Adipose tissue (tissue), 3 donors: ENCODE measurements around the gene MAGI1. TPM values are rescaled to one million over a fixed set of nuclear protein-coding genes. Genes with fewer than 3 reads are reported as not detected.

Source experiments
- H3K27ac ChIP-seq: one replicate; pipeline ENCODE4 v1.5.1; 2013; ENCODE audit warnings: low read depth, low read length
- WGBS, 3 donors: extraction: QIAGEN DNeasy Blood & Tissue Kit; methylation state at CpG; one replicate each; pipeline ENCODE4 v1.1.7; 2013; 5-methylcytosine and 5-hydroxymethylcytosine counted together
- polyA plus RNA-seq, 3 donors: library from polyadenylated mRNA; stranded (reverse); fragments of 200-250 nt; gene quantifications; one replicate each; pipeline ENCODE4 v1.2.3, GENCODE V29; 2013
- donor health status: healthy with polysubstance abuse.
- donor health status: Bipolar disorder and iron deficiency.
- donor health status: healthy.

Gene MAGI1
- polyA plus RNA-seq, 3 donors = 8.8 to 10.5 (median 10.4) TPM

DNA sequence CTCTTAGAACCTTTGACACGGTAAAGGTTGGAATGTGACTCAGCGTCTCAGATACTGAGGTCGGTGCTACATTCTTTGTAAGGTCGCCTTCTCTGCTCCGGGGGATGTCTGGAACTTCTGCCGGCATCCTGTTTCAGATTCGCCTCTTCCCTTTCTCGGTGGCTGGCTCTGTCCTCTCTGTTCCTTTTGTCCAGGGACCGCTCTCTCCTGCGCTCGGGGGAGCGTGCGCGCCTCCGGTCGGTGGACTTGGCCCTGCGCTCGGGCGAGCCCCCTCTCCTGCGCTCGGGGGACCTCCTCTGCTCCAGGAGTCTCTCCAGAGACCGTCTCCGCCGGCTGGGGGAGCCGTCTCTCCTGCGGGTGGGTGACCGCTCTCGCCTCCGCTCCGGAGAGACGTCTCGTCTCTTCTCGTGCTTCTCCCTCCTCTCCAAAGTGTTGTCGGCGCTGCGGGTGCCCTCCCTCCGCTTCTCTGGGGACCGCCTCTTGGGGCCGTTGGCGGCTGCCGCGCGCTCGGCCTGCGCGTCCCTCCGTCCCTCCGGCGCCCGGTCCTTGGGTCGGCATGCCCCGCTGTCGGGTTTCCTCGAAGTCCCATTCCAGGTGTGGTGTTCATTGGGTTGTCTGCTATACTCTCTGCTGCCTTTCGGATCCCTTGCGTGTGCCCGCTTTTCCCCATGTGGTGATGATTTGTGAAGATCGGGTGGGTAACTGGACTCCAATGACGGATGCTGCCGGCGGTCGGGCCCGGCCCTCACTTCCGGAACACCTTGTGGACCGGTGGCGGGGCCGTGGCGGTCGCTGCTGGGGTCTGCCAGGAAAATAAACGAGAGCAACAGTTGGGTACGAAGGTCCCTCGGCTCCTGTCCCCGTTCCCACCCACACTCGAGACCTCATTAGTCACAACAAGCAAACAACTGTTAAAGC lies 682.1 kb downstream of the MAGI1 start:
- 33 to 75% (median 44%) methylated on average over 74 of the region's 74 CpGs for WGBS, 3 donors
- H3K27ac ChIP-seq = no peak overlapping the region

DNA sequence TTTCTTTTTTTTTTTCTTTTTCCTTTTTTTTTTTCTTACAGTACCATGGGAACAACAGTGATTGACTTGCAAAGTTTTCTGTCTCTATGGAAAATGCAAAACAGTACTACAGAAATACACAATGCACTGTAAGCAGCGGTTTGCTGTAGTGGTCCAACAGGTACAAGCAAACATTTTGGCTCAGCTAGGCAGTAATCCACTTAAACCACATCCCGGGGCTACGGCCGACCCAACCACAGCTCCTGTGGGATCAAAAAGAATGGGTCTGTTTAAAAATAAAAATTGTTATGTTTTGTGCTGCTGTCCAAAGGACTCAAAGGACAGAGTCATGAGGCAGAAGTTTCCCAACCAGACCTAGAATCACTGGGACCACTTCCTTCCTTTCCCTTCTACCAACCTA lies 683.8 kb downstream of the MAGI1 start:
- 80 to 91% (median 84%) methylated on average over 4 of the region's 4 CpGs for WGBS, 3 donors

DNA sequence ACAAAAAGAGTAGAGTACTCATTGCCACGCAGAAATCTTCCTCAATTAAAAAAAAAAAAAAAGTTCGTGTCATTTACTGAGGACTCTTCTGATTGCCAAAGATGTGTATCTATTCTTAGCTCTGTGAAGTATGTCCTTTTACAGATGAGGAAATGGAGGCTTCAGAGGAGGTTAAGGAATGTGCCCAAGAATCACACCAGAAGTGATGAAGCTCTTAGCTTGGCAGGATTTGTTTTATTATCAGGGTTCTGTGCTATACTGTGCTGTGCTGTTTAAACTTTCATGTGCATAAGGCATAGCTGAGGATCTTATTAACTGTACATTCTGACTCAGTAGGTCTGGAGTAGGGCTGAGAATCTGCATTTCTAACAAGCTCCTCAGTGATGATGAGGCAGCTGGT lies 685.8 kb downstream of the MAGI1 start:
- no peak overlapping the region for H3K27ac ChIP-seq
- WGBS, 3 donors = 66 to 80% (median 69%) methylated on average over 2 of the region's 2 CpGs

More for the DNA sequence above, 683.8 kb downstream of the MAGI1 start:
- H3K27ac ChIP-seq = no peak overlapping the region

DNA sequence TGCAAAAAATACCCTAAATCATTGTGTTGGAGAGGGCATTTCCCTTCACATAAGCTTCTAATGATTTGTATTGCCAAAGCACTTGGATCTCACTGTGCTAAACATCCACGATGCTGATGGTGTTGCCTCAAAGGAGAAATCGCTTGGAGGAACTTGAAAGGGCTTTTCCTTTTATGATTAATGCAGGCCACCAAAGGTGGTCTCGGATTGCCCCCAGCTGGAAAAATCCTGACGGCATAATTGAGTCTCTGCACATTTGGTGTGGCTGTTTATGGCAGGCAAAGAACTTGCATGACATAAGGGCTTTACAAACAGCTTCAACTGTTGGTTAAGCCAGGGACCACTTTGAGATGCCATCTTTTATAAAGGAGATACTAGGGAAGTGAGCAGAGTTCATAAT lies 687.0 kb downstream of the MAGI1 start:
- 76 to 89% (median 81%) methylated on average over 4 of the region's 4 CpGs for WGBS, 3 donors
- no peak overlapping the region for H3K27ac ChIP-seq

DNA sequence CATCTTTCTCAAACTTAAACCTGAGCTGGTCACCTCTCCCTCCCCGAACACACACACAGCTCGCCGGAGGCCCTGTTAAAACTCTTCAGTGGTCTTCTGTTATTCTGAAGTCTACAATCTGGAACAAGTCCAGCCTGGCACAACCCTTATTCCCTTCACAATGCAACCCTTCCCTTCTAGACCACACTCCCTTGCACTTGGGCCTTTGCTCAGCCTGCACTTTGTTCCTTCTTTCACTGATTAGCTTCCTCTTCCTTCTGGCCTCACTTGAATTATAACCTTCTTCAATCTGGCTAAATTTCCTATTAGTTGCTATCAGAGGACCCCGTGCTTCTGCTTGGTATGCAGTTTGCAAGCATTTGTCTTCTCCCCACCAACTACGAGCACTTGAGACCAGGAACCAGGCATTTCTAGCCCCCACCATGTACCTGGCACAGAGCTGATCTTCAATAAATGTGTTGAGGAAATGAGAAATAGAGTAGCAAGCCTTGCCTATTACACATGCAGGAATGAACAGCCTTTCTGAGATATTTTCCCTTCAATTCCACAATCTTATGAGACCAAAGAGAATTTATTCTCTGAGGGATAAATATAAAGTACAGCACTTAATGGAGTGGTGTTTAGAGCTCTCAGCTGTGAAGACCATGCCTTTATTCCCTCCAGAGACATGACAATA lies 687.8 kb downstream of the MAGI1 start:
- WGBS, 3 donors = 57 to 80% (median 58%) methylated on average over 5 of the region's 5 CpGs
- no peak overlapping the region for H3K27ac ChIP-seq

DNA sequence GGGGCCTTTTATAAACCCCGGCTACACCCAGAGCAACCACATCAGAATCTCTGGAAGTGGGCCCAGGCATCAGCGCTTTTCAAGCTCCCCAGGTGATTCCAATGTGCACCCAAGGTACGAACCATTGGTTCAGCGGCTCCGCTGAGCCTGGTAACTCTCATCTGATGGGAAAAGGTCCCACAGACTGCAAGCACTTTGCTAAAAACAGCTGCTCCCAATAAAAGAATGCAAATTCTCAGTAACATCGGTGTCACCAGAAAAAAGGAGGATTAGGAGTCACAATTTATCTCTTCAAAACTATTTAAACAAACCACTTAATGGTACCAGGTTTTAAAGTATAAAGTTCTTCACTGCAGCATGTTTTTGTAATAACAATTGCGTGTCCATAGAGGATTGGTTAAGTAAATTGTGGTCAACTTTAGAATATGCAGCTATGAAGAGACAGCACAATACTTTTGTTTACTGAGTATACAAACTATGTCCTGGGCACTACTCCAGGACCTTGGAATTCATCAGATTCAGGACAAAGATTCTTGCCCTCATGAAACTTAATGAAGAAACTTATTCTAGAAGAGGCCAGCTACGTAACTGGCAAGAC lies 690.2 kb downstream of the MAGI1 start:
- WGBS, 3 donors = 81 to 90% (median 82%) methylated on average over 8 of the region's 8 CpGs
- H3K27ac ChIP-seq = no peak overlapping the region

DNA sequence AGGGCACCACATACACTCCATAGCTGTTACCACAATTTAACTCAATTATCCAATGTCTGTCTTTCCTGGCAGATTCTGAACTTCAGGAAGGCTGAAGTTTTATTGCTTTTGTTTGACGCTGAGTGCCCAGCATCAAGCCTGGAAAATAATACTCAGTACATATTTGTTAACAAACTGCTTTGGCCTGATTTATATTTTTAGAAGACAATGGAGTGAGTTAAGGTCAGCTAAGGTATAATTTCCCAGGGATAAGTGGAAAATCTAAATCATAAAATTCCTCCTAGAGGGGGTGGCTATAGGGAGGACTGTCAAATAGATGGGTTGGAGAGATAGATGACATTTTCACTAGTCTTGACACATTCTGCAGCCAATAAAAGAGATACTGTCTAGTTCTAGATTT lies 691.6 kb downstream of the MAGI1 start:
- no peak overlapping the region for H3K27ac ChIP-seq
- WGBS, 3 donors = 72 to 91% (median 78%) methylated on average over 1 of the region's 1 CpG

DNA sequence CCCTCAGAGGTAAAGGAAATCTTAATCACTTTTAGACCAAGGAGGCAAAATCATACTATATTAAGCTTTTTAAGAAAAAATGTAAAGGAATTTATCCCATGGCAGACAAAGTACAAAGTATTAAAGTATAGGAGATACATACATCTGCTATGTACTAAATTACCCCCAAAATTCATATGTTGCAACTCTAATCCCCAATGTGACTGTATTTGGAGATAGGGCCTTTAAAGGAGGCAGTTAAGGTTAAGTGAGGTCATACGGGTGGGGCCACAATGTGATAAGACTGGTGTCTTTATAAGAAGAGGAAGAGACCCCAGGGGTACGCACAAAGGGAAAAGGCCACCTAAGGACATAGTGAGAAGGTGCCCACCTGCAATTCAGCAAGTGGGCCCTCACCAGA lies 693.9 kb downstream of the MAGI1 start:
- 88 to 92% (median 91%) methylated on average over 2 of the region's 2 CpGs for WGBS, 3 donors
- H3K27ac ChIP-seq = no peak overlapping the region

DNA sequence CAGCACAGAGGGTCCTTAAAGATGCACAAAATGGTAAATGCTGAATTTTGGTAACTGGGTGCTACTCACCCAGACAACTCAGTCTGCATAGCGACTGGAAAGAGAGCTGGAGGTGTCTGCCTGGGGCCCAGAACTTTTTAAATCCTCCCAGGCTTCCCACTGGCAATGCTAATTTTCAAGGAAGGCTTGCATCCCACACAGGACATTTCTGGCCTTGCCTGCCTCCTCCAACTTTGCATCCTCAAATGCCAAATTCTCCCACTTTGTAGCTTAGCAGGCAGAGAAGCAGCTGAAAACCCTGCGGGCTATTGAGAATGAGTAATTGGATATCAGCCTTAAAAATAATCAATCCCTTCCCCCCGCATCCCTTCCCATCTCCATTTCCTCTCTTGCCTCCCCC lies 694.3 kb downstream of the MAGI1 start:
- no peak overlapping the region for H3K27ac ChIP-seq
- 76 to 88% (median 79%) methylated on average over 3 of the region's 3 CpGs for WGBS, 3 donors

DNA sequence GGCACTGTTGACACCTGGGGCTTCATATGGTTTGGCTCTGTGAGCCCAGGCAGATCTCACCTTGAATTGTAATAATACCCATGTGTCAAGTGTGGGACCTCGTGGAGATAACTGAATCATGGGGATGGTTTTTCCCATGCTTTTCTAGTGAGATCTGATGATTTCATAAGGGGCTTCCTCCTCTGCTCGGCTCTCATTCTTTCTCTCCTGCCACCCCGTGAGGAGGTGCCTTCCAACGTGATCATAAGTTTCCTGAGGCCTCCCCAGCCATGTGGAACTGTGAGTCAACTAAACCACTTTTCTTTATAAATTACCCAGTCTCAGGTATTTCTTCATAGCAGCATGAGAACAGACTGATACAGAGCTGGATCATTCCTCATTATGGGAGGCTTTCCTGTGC lies 695.0 kb downstream of the MAGI1 start:
- no peak overlapping the region for H3K27ac ChIP-seq
- WGBS, 3 donors = 79 to 86% (median 81%) methylated on average over 4 of the region's 4 CpGs

DNA sequence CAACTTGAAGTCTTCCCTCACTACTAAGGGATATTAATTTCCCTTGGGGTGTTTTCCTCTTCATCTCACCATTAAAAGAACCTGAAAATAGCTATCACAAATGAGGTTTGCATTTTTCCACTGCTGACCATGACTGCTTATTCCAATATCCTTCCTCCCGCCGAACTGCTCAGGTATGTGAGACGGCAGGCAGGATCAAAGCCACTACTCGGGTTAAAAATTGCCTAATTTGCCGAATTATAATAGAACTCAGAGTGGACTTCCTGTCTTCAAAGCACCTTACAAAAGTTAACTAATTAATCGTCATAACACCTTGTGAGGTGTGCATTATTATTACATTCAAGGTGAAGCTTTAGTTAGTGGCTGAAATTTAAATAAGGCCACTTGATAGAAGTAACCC lies 695.7 kb downstream of the MAGI1 start:
- WGBS, 3 donors = 69 to 93% (median 91%) methylated on average over 6 of the region's 6 CpGs
- no peak overlapping the region for H3K27ac ChIP-seq

DNA sequence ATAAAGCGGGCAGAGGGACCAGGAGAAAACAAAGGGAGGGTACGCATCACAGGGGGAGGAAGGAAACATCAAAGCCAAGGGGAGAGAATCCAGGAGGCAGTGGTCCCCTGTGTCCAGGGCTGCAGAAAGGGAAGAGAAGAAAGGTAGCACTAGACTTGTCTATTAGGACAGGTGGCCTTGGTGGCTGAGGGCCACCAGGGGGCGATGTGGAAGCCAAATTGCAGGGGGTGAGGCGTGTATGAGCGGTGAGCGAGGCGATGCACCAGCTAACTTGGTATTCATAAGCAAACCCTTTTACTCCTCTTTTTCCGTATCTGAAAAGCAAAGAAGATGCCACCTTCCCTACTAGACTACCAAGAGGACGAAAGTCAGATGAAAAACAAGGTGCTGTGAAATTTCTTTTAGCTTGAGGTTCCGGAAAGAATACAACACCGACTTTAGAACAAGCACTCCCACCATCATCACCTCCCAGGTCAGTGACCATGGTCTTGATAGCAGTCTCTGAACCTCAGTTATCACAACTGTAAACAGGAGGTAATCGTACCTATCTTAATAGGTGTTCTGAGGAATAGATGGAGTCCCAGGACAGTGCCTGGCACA lies 696.5 kb downstream of the MAGI1 start:
- 65 to 77% (median 70%) methylated on average over 12 of the region's 12 CpGs for WGBS, 3 donors
- no peak overlapping the region for H3K27ac ChIP-seq

DNA sequence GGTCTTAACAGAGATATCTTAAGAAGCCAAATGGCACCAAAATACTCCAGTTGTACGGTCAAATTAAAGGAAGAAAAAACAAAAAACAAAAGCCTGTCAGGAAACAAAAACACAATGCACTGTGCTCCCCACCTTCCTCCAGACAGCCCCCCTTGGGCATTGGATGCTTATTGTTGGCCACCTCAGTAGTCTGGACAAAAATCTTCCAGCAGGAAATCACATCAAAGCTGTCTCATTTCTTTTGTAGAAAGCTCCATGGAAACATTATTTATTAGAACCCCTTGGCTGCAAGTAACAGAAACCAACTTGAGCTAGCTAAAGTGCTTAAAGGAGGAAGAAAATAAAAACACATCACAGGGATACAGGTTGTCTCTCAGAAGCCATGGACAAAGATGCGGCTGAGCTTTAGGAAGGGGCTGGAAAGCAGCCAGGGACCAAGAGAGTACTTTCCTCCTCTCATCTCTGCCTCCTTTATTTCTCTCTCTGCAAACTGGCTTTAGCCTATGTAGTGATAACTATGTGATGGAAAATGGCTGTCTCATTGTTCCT lies 699.5 kb downstream of the MAGI1 start:
- no peak overlapping the region for H3K27ac ChIP-seq
- 61 to 81% (median 68%) methylated on average over 2 of the region's 2 CpGs for WGBS, 3 donors

DNA sequence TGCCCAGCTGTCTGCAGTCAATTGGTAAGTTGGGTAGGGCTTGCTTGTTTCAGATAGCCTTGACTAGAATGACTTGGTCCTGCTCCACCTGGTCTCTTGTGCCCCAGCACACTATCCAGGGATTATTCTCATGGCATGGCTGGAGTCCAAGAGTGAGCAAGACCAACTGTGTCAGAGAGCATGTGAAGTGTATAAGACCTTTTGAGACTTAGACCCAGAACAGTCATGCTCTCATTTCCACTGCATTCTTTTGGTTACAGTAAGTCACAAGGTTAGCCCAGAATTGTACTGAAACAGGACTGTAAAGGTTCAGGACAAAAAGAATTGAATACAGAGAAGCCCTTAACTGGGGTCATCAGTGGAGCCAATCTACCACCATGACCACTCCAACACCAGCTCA lies 700.1 kb downstream of the MAGI1 start:
- no peak overlapping the region for H3K27ac ChIP-seq

DNA sequence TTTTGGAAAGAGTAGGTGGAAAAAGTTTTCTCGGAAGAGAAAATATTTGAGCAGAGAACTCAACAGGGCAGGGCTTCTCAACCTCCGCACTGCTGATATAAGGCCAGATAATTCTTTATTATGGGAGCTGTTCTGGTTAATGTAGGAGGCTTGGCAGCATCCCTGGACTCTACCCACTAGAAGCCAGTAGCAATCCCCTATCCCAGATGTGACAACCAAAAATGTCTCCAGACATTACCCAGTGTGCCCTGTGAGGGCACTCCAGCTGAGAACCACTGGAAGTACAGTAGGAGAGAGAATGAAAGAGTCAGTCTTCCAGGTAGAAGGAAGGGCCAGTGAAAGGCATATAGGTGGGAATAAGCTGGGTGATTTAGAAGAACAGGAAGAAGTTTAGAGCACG lies 703.1 kb downstream of the MAGI1 start:
- 83 to 95% (median 85%) methylated on average over 3 of the region's 3 CpGs for WGBS, 3 donors
- H3K27ac ChIP-seq = no peak overlapping the region

DNA sequence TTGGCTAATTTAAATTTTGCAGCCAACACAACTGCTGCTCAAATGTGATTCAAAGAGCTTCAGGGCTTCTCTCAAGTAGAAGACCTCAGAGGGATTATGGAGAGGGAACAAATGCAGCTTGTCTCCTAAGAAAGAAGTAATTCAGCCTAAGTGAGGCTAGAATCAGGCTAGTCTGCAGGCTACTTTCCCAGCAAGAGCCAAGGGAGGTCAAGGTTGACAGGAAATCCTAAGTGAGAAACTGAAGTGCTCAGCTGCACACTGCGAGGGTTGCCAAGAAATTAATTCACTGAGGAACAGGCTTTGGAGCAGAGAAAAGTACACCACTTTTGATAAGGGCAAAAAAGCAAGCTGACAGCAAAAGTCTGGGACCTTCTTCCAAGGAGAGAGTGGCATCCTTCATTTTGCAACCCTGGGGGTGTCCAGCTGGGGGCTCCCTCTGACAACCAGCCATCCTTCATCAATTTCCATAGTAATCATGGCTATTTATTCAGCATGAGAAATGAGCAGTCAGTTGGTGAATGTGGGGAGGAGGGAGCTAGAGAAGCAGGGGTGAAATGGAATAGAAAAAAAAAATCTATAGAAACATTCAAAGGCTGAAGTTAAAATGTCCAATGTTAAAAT lies 704.6 kb downstream of the MAGI1 start:
- 6 to 9% (median 6%) methylated on average over 1 of the region's 1 CpG for WGBS, 3 donors
- H3K27ac ChIP-seq = no peak overlapping the region

DNA sequence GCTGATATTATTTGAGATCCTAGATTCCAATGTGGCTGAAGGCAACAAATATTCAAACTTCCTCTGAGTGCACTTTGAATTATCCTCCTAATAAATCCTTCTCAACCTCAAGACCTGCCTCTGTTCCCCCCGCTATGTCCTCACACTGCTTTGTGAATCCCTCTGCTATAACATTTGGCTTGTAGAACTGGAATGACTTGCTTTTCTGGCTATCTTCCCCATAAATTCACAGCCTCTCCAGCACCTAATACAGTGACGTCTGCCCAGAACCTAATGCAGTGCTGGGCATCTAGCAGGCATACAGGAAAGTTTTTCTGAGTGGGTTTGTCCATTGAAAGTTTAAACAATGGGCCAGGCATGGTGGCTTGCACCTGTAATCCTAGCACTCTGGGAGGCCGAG lies 707.0 kb downstream of the MAGI1 start:
- 85 to 89% (median 89%) methylated on average over 3 of the region's 3 CpGs for WGBS, 3 donors
- H3K27ac ChIP-seq = no peak overlapping the region

DNA sequence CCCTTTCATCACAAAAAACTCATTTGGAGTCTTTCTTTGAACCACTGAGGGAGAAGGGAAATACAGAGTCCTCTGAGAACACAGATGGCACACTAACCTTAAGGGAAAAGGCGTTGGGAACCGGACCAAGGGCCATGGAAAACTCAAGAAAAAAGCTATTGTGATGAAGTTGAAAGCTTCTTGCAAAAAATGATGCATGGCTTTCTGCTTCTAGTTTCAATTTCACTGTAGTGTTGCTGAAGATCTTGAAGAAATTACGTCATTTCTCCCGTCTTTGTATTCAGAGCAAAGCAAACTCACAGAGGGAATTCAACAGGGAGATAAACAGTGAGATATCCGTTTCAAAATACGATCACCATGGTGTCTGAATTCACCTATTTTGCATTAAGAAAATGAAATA lies 708.6 kb downstream of the MAGI1 start:
- H3K27ac ChIP-seq = no peak overlapping the region
- WGBS, 3 donors = 37 to 73% (median 40%) methylated on average over 6 of the region's 6 CpGs
